Keratinocyte (primary cell): ENCODE data around the gene ASGR1. TPM values are rescaled to one million over a fixed set of nuclear protein-coding genes. Genes with fewer than 3 reads are reported as not detected.

Source experiments
- DNase-seq: peaks from one replicate; pipeline ENCODE4 v3.0.0-alpha.2; 2011; ENCODE audit warnings: low read depth, missing footprints, low spot score
- FAIRE-seq: peaks from 2 replicates; lab custom pipeline; 2011; peaks lifted over from hg19 to GRCh38; lab: Jason Lieb, UNC
- H2AFZ ChIP-seq: 2 replicates; pipeline ENCODE4 v1.6.0; 2012; ENCODE audit warnings: low read length, control low read depth, inconsistent platforms; ENCODE audit not compliant: control insufficient read depth
- H3K27ac ChIP-seq: 2 replicates; pipeline ENCODE4 v1.5.1; 2011; ENCODE audit warnings: low read length; ENCODE audit not compliant: control insufficient read depth, insufficient read depth
- H3K27me3 ChIP-seq: 3 replicates; pipeline ENCODE4 v1.6.0; 2011; ENCODE audit warnings: low read length; ENCODE audit not compliant: control insufficient read depth, insufficient read depth; ENCODE audit errors: extremely low read depth
- H3K36me3 ChIP-seq, 2 experiments: 2 replicates in 1 of 2; 3 replicates in 1 of 2; pipeline ENCODE4 v1.5.1; 2011; ENCODE audit warnings: low read length in 2 of 2, mild to moderate bottlenecking in 1 of 2; ENCODE audit not compliant: control insufficient read depth in 2 of 2, insufficient read depth in 2 of 2; ENCODE audit errors: extremely low read depth in 1 of 2
- H3K4me1 ChIP-seq: 3 replicates; pipeline ENCODE4 v1.5.1; 2011; ENCODE audit warnings: low read length; ENCODE audit not compliant: control insufficient read depth, insufficient read depth; ENCODE audit errors: extremely low read depth
- H3K4me2 ChIP-seq: 3 replicates; pipeline ENCODE4 v1.6.0; 2011; ENCODE audit warnings: low read depth, low read length; ENCODE audit not compliant: control insufficient read depth, insufficient read depth; ENCODE audit errors: extremely low read depth
- H3K4me3 ChIP-seq, 3 experiments: fragments of 200-600 bp in 1 of 3; sonication (generic) in 1 of 3; 2 replicates in 2 of 3; 3 replicates in 1 of 3; pipeline ENCODE4 v1.5.1; 2011 to 2016; ENCODE audit warnings: low read length in 3 of 3, mild to moderate bottlenecking in 3 of 3, control low read depth in 2 of 3, inconsistent platforms in 1 of 3, low read depth in 1 of 3, mixed read lengths in 1 of 3, mixed run types in 1 of 3, moderate library complexity in 1 of 3; ENCODE audit not compliant: control insufficient read depth in 2 of 3, insufficient read depth in 2 of 3; ENCODE audit errors: extremely low read depth in 1 of 3
- H3K79me2 ChIP-seq: 2 replicates; pipeline ENCODE4 v1.6.0; 2012; ENCODE audit warnings: low read length; ENCODE audit not compliant: control insufficient read depth, insufficient read depth
- H3K9ac ChIP-seq: 3 replicates; pipeline ENCODE4 v1.6.0; 2011; ENCODE audit warnings: low read length; ENCODE audit not compliant: control insufficient read depth, insufficient read depth; ENCODE audit errors: extremely low read depth
- H3K9me1 ChIP-seq: 3 replicates; pipeline ENCODE4 v1.6.0; 2011; ENCODE audit warnings: low read length; ENCODE audit not compliant: control insufficient read depth, insufficient read depth; ENCODE audit errors: extremely low read depth
- H3K9me3 ChIP-seq: 2 replicates; pipeline ENCODE4 v1.5.1; 2012; ENCODE audit warnings: low read depth, low read length; ENCODE audit not compliant: control insufficient read depth
- H4K20me1 ChIP-seq: 3 replicates; pipeline ENCODE4 v1.6.0; 2011; ENCODE audit warnings: low read length; ENCODE audit not compliant: control insufficient read depth, insufficient read depth; ENCODE audit errors: extremely low read depth
- EZH2 ChIP-seq: IDR thresholded peaks from one replicate; pipeline ENCODE4 v1.6.1; 2012; ENCODE audit warnings: inconsistent platforms, mild to moderate bottlenecking, low read length, moderate library complexity
- dilution Hi-C: fragments of 300-500 bp; cut with MboI; formaldehyde crosslinking; loops from one replicate; pipeline ENCODE4 v1.7.0; 2020; ENCODE audit warnings: low sequenced_read_pairs; ENCODE audit not compliant: extremely low pct_ligation_motif_present
- polyA plus RNA-seq, 5 experiments: library from polyadenylated mRNA; depleted of rRNA in 3 of 5; stranded (reverse) in 3 of 5; stranded (forward) in 1 of 5; unstranded in 1 of 5; fragments of >200 nt; gene quantifications; 1 replicate in 1 of 5; 2 replicates in 3 of 5; 3 replicates in 1 of 5; pipeline versions ENCODE4 v1.2.1 to v1.2.3, GENCODE V29; 2011 to 2012; ENCODE audit warnings: missing spikeins in 2 of 5, low read depth in 1 of 5, low replicate concordance in 1 of 5
- TF ChIP-seq, protein P1 (sequence below), 3 experiments: IDR thresholded peaks in 1 of 3; conservative IDR thresholded peaks in 1 of 3; optimal IDR thresholded peaks in 1 of 3; 2 replicates in 2 of 3; 3 replicates in 1 of 3; pipeline versions ENCODE3 to v1.5.1; 2011; ENCODE audit warnings: low read length in 3 of 3, mild to moderate bottlenecking in 3 of 3, moderate library complexity in 2 of 3, control low read depth in 1 of 3, inconsistent platforms in 1 of 3; ENCODE audit not compliant: insufficient read depth in 2 of 3; ENCODE audit errors: extremely low read depth in 1 of 3

ASGR1 gene
- polyA plus RNA-seq, 1 donor (not counting 4 experiments of a cell fraction or from before 2014, with no cell fraction given) = 0.18 TPM

GRCh38 chr17:7146115-7146514, 33.1 kb downstream of the ASGR1 start:
- DNase-seq (no peak), FAIRE-seq (no peak)
- no peak overlapping the region for H2AFZ ChIP-seq
- H3K27ac ChIP-seq = no peak overlapping the region
- dilution Hi-C loops = no loop called here
- no peak overlapping the region for H3K4me2 ChIP-seq
- H3K9ac ChIP-seq = no peak overlapping the region
- H4K20me1 ChIP-seq = no peaks in the 10 kb centered on the region
- no peaks in the 10 kb centered on the region for H3K9me1 ChIP-seq
- no peaks in the 10 kb centered on the region for H3K79me2 ChIP-seq
- H3K9me3 ChIP-seq = no peaks in the 10 kb centered on the region
- TF ChIP-seq, protein P1, sequence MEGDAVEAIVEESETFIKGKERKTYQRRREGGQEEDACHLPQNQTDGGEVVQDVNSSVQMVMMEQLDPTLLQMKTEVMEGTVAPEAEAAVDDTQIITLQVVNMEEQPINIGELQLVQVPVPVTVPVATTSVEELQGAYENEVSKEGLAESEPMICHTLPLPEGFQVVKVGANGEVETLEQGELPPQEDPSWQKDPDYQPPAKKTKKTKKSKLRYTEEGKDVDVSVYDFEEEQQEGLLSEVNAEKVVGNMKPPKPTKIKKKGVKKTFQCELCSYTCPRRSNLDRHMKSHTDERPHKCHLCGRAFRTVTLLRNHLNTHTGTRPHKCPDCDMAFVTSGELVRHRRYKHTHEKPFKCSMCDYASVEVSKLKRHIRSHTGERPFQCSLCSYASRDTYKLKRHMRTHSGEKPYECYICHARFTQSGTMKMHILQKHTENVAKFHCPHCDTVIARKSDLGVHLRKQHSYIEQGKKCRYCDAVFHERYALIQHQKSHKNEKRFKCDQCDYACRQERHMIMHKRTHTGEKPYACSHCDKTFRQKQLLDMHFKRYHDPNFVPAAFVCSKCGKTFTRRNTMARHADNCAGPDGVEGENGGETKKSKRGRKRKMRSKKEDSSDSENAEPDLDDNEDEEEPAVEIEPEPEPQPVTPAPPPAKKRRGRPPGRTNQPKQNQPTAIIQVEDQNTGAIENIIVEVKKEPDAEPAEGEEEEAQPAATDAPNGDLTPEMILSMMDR (optimal IDR thresholded peaks at IDR 0.05 in 1 of 3, IDR thresholded peaks at IDR 0.05 in 1 of 3, conservative IDR thresholded peaks at IDR 0.05 in 1 of 3; ENCODE audit: extremely low read depth in 1 of 3, insufficient read depth in 2 of 3, low read length in 3 of 3) = no peak
- no peak for TF ChIP-seq EZH2
- H3K4me1 ChIP-seq = peaks cover 9% of the 10 kb centered on the region
- no peak overlapping the region for H3K4me3 ChIP-seq
- no peaks in the 10 kb centered on the region for H3K27me3 ChIP-seq
- H3K36me3 ChIP-seq = no peaks in the 10 kb centered on the region

DNA sequence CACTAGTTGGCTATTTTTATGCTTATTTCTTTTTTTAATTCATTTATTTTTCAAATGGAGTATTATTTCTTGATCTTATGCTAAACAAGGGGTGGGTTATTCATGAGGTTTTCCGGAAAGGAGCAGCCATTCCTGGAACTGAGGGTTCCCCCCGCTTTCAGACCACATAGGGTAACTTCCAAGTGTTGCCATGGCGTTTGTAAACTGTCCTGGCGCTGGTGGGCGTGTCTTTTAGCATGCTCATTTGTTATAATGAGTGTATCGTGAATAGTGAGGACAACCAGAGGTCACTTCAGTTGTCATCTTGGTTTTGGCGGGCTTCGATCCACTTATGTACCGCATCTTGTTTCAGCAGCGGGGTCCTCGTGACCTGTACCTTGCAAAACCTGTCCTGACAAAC, 35.0 kb downstream of the ASGR1 start:
- H2AFZ ChIP-seq = no peak overlapping the region
- dilution Hi-C loops = no loop called here
- FAIRE-seq = no peak

More for the DNA sequence above, 35.0 kb downstream of the ASGR1 start:
- no peak overlapping the region for H3K4me2 ChIP-seq
- H3K27ac ChIP-seq = no peak overlapping the region
- H3K27me3 ChIP-seq = peaks cover 7% of the 10 kb centered on the region
- H3K9me3 ChIP-seq = no peaks in the 10 kb centered on the region
- DNase-seq = no peak
- H3K4me3 ChIP-seq = no peak overlapping the region
- H4K20me1 ChIP-seq = no peaks in the 10 kb centered on the region
- no peaks in the 10 kb centered on the region for H3K79me2 ChIP-seq
- no peaks in the 10 kb centered on the region for H3K9me1 ChIP-seq
- TF ChIP-seq, protein P1 (optimal IDR thresholded peaks at IDR 0.05 in 1 of 3, IDR thresholded peaks at IDR 0.05 in 1 of 3, conservative IDR thresholded peaks at IDR 0.05 in 1 of 3; ENCODE audit: extremely low read depth in 1 of 3, insufficient read depth in 2 of 3, low read length in 3 of 3) = no peak
- no peak for TF ChIP-seq EZH2
- peaks cover 9% of the 10 kb centered on the region for H3K4me1 ChIP-seq
- H3K9ac ChIP-seq = no peak overlapping the region
- no peaks in the 10 kb centered on the region for H3K36me3 ChIP-seq
